ENCODE measurements around the gene ASAP2. TPM values are rescaled to one million over a fixed set of nuclear protein-coding genes. Genes with fewer than 3 reads are reported as not detected.
A peak's percentile ranks its signal among the peaks of the same experiment; 100 is the strongest.

The ASAP2 gene
- total RNA-seq, 1 donor from 2014 or later, result 60.7 TPM

GRCh38 chr2:9313443-9313842 is 106.8 kb downstream of the ASAP2 start:
- H3K36me3 Mint-ChIP-seq (ENCODE audit: low read depth), result no peaks in the 10 kb centered on the region
- H3K4me3 Mint-ChIP-seq (ENCODE audit: unreplicated experiment), result no peak overlapping the region
- H3K27me3 Mint-ChIP-seq (ENCODE audit: low read depth), result no peaks in the 10 kb centered on the region
- H3K27ac Mint-ChIP-seq (ENCODE audit: unreplicated experiment), result peak overlapping the region; percentile 99
- H3K9me3 Mint-ChIP-seq (ENCODE audit: low read depth), result no peaks in the 10 kb centered on the region
- DNase-seq (ENCODE audit: low spot score), result no peak
- TF ChIP-seq CTCF (IDR thresholded peaks at IDR 0.05), result no peak
- peaks cover 61% of the 10 kb centered on the region for H3K4me1 Mint-ChIP-seq (ENCODE audit: low read depth)

- H3K27ac Mint-ChIP-seq (ENCODE audit: unreplicated experiment), result peak overlapping the region; percentile 27
- peaks cover 2% of the 10 kb centered on the region for H3K36me3 Mint-ChIP-seq (ENCODE audit: low read depth)
- no peaks in the 10 kb centered on the region for H3K9me3 Mint-ChIP-seq (ENCODE audit: low read depth)
- H3K4me3 Mint-ChIP-seq (ENCODE audit: unreplicated experiment), result no peak overlapping the region
- no peak for TF ChIP-seq CTCF (IDR thresholded peaks at IDR 0.05)
- no peak for DNase-seq (ENCODE audit: low spot score)
- H3K27me3 Mint-ChIP-seq (ENCODE audit: low read depth), result no peaks in the 10 kb centered on the region
- peaks cover 42% of the 10 kb centered on the region for H3K4me1 Mint-ChIP-seq (ENCODE audit: low read depth)
Observed at GRCh38 chr2:9315280-9315847, 108.8 kb downstream of the ASAP2 start.

GRCh38 chr2:9317559-9317958 is 110.9 kb downstream of the ASAP2 start:
- no peak for TF ChIP-seq CTCF (IDR thresholded peaks at IDR 0.05)
- H3K36me3 Mint-ChIP-seq (ENCODE audit: low read depth), result peaks cover 5% of the 10 kb centered on the region
- H3K4me1 Mint-ChIP-seq (ENCODE audit: low read depth), result peaks cover 20% of the 10 kb centered on the region
- no peak overlapping the region for H3K4me3 Mint-ChIP-seq (ENCODE audit: unreplicated experiment)
- DNase-seq (ENCODE audit: low spot score), result no peak
- no peaks in the 10 kb centered on the region for H3K27me3 Mint-ChIP-seq (ENCODE audit: low read depth)
- no peak overlapping the region for H3K27ac Mint-ChIP-seq (ENCODE audit: unreplicated experiment)
- H3K9me3 Mint-ChIP-seq (ENCODE audit: low read depth), result no peaks in the 10 kb centered on the region

- Mint-ChIP-seq H3K36me3 (ENCODE audit: low read depth) (peaks cover 9% of the 10 kb centered on the region), H3K4me1 (ENCODE audit: low read depth) (peaks cover 12% of the 10 kb centered on the region), H3K9me3 (ENCODE audit: low read depth) (no peaks in the 10 kb centered on the region), H3K27ac (ENCODE audit: unreplicated experiment) (peak overlapping the region; percentile 82), H3K4me3 (ENCODE audit: unreplicated experiment) (no peak overlapping the region), H3K27me3 (ENCODE audit: low read depth) (no peaks in the 10 kb centered on the region)
- TF ChIP-seq CTCF (IDR thresholded peaks at IDR 0.05), result no peak
- DNase-seq (ENCODE audit: low spot score), result no peak
Observed at GRCh38 chr2:9318461-9319337, 112.1 kb downstream of the ASAP2 start.

- DNase-seq (ENCODE audit: low spot score), result no peak
- H3K36me3 Mint-ChIP-seq (ENCODE audit: low read depth), result peaks cover 9% of the 10 kb centered on the region
- no peaks in the 10 kb centered on the region for H3K9me3 Mint-ChIP-seq (ENCODE audit: low read depth)
- no peak for TF ChIP-seq CTCF (IDR thresholded peaks at IDR 0.05)
- H3K4me1 Mint-ChIP-seq (ENCODE audit: low read depth), result peaks cover 11% of the 10 kb centered on the region
- no peak overlapping the region for H3K27ac Mint-ChIP-seq (ENCODE audit: unreplicated experiment)
- H3K27me3 Mint-ChIP-seq (ENCODE audit: low read depth), result no peaks in the 10 kb centered on the region
- no peak overlapping the region for H3K4me3 Mint-ChIP-seq (ENCODE audit: unreplicated experiment)
Observed at GRCh38 chr2:9319338-9319715, 112.7 kb downstream of the ASAP2 start.

Measured in chondrocyte (in vitro differentiated cells).